ENCODE data around the gene MARK4.

Gene MARK4

GRCh38 chr19:45352062-45352461 is 101.0 kb downstream of the MARK4 start:
- DNase-seq (ENCODE audit: low spot score), result no peak
- TF ChIP-seq, protein P1, sequence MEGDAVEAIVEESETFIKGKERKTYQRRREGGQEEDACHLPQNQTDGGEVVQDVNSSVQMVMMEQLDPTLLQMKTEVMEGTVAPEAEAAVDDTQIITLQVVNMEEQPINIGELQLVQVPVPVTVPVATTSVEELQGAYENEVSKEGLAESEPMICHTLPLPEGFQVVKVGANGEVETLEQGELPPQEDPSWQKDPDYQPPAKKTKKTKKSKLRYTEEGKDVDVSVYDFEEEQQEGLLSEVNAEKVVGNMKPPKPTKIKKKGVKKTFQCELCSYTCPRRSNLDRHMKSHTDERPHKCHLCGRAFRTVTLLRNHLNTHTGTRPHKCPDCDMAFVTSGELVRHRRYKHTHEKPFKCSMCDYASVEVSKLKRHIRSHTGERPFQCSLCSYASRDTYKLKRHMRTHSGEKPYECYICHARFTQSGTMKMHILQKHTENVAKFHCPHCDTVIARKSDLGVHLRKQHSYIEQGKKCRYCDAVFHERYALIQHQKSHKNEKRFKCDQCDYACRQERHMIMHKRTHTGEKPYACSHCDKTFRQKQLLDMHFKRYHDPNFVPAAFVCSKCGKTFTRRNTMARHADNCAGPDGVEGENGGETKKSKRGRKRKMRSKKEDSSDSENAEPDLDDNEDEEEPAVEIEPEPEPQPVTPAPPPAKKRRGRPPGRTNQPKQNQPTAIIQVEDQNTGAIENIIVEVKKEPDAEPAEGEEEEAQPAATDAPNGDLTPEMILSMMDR (IDR thresholded peaks at IDR 0.05; ENCODE audit: extremely low read depth, insufficient read depth, missing control alignments), result no peak
- in situ Hi-C loops (cut with MboI; ENCODE audit: low pct_unique_long_range_greater_than_20kb, low sequenced_read_pairs, unreplicated experiment), result no loop called here

- in situ Hi-C loops (cut with MboI; ENCODE audit: low pct_unique_long_range_greater_than_20kb, low sequenced_read_pairs, unreplicated experiment), result no loop called here
- no peak for DNase-seq (ENCODE audit: low spot score)
- TF ChIP-seq, protein P1 (IDR thresholded peaks at IDR 0.05; ENCODE audit: extremely low read depth, insufficient read depth, missing control alignments), result no peak
These were observed 101.4 kb downstream of the MARK4 start for GRCh38 chr19:45352471-45352870.

DNA sequence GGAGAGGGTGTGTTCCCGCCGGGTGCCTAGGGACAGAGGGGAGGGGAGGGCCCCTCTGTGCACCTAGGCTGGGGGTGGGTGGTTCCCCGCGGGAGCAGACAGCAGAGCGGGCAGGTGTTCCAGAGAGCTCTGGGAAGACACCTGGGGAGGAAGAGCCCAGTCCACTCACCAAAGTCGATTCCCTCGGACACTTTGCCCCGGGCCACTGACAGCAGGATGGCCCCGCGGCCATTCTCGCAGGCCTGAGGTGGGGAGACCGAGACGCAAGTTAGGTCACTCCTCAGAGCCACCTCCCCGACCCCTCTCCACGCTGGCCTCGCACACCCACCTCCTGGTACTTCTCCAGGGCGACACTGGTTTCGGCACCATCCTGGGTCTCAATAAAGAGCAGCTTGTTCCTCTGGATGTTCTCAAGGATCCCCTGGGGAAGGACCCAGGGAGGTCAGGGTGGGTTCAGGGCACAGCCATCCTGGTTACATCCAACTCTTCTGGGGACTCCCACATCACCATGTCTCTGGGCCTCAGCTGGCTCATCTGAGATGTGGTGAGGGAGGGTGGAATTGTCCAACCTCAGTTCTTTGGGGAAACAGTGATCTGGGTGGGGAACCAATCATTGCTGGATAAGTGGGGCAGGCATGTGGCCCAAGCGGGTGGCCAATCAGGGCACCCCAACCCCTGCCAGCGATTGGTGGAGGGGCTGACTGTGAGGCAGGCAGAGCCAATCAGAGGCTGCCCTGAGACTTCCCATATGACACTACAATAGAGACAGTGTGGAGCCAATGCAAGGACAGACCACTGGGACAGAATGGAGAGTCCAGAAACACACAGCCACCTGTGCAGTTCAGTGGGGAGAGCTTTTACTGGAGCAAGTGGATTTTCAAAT is 102.1 kb downstream of the MARK4 start:
- TF ChIP-seq, protein P1 (IDR thresholded peaks at IDR 0.05; ENCODE audit: extremely low read depth, insufficient read depth, missing control alignments), result no peak
- in situ Hi-C loops (cut with MboI; ENCODE audit: low pct_unique_long_range_greater_than_20kb, low sequenced_read_pairs, unreplicated experiment), result no loop called here
- DNase-seq (ENCODE audit: low spot score), result no peak

DNA sequence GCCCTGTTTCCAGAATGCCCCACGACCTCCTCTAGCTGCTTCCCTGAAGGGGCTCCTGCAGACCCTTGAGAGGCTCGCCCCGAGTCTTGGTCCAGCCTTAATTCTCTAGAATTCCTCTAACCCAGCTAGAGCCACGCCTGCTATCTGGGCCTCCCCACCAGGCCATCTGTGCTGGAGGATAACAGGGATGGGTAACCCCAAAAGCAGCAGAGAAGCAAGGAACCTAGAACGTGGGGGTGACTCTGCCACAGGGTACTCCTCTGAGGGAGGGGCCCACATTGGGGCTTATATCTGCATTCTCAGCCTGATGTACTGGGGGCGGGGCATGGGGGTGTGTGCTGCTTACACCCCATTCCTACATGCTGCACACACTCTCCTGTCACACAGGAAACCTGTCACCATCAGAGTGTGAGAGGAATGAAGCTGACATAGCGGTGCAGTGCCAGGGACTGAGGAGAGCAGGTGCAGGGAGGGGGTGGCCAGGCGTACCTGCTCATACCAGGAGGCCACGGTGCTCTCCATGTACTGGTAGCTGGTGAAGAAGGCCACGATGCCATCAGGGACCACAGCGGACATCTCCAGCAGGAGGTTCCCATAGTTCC is 103.3 kb downstream of the MARK4 start:
- no peak for DNase-seq (ENCODE audit: low spot score)
- in situ Hi-C loops (cut with MboI; ENCODE audit: low pct_unique_long_range_greater_than_20kb, low sequenced_read_pairs, unreplicated experiment), result no loop called here
- TF ChIP-seq, protein P1 (IDR thresholded peaks at IDR 0.05; ENCODE audit: extremely low read depth, insufficient read depth, missing control alignments), result no peak

Data from GM13977 (cell line).